Fibroblast of skin of left quadriceps (primary cell): ENCODE results near the gene ATP9A.
A peak's percentile ranks its signal among the peaks of the same experiment; 100 is the strongest.

Experiments used
- DNase-seq, 2 experiments: peaks; one replicate each; pipeline ENCODE4 v3.0.0-alpha.2; 2013; ENCODE audit warnings: low read depth in 2 of 2

ATP9A gene

DNA sequence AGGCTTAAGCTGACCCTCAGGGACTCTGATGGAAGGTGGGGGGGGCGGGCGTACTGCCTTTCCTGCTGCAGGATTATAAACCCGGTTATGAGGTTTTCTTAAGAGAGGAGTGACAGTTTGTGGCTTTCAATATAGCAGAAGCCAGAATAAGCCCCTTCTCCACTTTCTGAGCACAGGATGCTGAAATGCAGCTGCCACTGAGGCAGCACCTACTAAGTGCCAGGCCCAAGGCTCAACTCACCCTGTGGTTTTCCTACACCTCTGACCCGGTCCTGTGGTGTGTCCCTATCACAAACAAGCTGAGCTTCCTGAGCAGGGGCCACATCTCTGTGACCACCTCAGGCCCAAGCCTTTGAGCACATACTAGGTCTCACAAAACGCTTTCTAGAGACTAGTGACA, 166.1 kb downstream of the ATP9A start:
- DNase-seq, result no peak

DNA sequence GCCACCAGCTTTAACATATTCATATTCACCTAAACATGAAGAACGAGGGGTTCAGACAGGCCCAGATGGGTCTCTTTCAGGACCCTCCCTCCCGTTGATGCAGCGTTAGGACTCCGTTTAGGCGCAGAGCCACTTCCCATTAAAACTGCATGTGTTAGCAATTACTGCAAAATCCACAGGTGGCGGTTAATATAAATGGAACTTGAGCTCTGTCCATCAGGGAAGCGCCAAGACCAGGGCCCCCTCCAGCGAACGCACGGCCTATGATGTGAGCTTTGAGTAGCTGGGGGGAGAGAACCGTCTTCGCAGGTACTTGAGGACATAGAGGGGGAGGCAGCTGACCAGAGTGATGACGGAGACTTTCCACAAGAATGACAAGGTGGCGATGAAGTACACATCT, 167.2 kb downstream of the ATP9A start:
- DNase-seq, result no peak

DNA sequence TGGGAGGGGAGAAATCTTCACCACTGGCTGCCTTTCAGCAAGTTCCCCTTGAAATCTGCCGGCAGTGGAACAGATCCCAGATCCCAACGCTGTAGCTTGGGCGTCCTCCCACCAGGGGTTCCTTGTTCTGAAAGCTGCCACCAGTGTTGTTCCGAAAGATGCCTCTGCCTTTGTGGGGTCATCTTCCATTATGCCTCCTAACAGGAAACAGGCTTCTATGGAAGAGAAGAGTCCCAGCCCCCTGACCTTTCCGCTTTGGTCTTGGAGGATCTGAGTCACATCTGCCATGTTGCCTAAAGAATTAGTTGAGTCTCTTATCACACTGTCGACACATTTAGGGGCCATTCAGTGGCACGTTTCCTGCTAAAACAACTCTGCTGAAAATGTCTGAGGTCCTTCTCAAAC, 168.2 kb downstream of the ATP9A start:
- DNase-seq, result no peak

DNA sequence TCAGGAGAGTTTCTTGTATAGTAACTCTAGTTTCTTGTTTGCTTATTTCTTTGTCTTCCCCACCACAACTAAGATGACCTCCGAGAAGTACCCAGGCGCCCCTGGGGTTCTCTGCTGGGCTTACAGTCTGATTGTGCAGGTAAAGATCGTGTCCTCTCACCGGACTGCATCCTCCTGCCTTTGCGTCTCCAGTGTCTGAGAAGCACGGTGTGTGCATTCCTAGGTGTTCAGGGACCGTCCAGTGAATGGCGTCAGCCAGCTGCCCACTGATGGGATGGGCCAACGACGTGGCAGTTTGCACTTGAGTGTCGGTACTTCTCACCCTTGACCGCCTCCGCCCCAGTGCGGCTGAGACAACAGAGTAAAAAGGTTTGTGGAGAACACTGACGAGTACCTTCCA, 169.6 kb downstream of the ATP9A start:
- DNase-seq, result no peak

DNA sequence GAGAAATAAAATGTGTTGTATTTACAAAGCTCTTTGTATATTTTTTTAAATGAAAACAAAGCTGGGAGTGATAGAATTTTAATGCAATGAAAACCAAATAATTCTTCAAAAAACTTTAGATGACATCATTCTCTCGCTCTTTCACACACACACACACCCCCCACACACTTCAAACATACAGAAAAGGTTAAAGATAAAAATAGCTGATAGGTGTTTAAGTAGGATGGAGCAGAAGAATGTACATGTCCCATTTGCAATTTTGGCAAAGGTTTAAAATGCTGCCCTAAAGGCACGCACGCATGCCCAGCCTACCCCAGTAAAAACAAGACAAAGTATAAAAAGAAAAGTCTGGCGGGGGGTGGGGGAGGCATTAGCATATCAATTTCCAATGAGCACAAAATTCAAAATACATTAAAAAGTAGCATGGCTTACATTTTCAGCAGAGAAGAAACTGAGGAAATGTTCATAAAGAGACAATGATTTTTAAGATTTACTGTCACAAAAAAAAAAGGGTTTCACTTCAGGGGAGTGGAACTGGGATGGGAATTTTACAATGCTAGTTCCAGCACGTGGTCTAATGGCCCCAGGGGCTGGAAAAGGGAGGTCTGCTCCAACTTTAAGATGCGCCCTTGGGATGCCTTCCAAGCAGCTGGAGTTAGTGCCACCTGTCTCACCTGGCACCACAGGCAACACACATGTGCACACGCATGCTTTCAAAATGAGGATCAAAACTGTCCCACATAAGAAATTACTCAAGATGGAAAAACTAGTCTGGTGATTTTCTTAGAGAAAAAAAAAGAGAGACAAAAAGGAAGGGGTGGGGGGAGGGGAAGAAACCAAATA, 170.6 kb downstream of the ATP9A start:
- no peak for DNase-seq

DNA sequence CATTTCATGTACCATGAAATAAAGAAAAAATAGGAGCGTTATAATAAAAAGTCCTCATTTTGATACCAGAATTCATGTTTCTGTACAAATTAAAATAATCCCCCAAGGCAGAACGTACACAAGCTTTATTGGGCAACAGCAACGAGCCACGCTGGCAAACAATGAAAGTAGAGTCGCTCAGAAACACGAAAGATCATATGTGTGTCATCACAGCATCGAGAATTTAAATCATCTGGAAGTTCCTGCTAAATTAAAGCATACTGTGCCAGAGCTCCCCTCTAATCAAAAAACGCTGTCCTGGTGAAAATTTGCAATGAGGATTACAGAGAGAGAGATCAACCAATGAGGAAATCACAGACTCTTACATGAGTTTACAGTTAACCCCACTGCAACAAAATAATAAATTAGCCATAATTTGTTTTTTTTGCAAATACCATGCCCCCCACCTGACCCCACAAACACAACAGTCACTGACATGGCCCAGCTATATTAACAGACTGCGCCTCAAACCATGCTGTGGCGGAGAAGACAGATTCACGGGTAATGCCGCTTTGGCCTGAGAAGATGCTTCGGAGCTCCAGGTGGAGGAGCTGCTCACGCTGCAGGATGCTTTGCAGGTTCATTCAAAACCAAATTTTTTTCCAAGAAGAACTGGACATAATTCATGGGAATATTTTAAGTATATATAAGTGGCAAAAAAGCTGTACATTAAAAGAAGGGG, 171.4 kb downstream of the ATP9A start:
- peak; percentile 82 to 86 for DNase-seq

DNA sequence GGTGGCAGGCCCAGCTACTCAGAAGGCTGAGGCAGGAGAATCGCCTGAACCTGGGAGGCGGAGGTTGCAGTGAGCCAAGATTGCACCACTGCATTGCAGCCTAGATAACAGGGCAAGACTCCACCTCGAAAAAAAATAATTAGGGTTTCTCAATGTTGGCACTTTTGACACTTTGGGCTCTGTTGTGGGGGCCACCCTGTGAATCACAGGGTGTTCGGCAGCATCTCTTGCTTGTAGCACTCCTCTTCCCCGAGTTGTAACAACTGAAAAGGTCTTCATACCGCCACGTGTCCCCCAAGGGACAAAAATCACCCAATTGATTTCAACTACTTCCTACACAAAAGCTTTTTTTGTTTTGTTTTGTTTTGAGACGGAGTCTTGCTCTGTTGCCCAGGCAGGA, 172.4 kb downstream of the ATP9A start:
- DNase-seq, result no peak

DNA sequence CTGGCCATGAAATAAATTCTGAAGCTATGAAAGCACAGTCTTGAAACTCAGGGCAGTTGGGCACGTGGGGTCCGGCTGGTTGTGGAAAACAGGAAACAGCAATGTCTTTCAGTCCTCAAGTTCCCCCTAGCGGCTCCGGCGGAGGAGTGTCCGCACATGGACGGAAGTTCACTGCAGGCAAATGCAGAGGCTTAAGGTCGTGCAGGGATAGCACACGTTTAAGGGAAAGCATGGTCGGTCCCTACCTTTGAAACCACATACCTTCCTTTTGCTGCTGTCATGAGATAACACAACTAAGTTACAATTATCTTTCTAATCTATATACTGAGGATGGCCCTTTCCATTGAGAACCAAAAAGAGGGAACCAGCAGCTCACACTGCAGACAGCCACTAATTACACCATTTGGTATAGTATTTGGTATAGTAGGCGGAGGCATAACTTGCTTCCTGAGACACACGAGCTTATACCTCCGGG, 173.1 kb downstream of the ATP9A start:
- DNase-seq, result peak; percentile 64 to 73

DNA sequence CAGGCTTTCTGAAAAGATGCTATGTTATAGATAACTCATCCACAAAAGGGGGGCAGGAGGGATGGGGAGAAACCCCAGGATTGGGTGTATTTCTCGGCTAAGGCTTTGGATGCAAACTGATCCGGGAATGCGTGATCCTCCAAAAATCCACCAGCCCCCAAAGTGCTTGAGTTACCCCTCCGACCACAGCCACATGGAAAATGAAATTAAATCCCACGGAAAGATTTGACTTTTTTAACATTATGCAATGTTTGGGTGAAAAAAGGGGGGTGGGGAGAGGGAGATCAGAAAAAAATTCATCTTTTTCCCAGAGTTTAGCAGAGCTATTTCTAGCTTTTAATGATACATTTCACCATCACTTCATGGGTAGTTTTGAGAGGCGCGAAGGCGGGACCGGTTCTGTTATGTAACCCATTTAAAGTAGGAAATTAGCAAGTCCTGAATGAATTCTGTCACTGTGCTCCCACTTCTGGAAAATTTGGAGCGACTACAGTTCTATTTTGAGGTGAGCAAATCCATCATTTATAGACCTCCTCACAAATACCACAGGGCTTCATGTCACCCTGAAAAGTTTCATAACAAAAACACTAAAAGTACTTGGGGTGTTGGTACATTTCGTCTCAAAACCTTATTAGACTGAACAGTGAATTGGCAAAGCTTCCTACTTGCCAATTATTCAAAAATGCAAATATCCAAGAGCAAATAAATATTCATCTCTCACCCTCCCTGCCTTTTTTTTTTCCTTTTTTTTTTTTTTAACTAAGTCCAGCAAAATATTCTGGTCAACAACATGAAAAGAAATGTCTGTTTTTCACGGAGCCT, 173.7 kb downstream of the ATP9A start:
- no peak for DNase-seq

DNA sequence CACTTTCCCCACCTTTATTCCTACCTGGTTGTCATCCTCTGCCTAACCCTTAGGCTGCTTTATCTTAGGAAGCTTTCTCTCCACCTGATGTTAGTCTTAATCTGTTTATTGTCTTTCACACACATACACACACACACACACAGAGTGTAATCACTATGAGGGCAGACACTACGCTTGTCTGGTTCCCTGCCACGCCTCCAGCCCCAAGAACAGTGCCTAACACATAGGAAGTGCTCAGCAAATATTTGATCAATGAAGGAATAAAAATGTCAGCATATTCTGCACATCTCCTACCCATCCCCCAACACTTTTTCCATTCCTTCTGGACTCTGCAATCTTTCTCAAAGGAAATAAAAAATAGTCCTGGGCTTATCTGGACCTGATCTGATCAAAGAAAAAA, 174.6 kb downstream of the ATP9A start:
- DNase-seq, result no peak

DNA sequence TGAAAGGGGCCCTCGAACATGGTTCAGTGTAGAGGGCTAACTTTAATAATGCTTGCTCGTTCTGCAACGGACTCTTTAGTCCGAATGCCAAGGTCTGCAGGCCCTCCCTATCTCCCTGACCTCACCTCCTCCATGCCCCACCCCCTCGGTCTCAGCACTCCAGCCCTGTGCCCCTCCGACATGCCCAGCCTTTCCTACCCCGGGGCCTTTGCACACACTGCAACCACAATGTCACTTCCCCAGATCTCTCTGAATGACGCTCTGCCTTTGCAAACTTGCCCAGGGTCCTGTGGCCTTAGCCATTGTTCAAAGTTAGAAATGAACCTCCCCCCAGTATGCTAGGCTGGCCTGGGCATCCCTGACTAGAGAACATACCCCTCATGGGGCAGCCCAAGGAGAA, 175.6 kb downstream of the ATP9A start:
- DNase-seq, result no peak

DNA sequence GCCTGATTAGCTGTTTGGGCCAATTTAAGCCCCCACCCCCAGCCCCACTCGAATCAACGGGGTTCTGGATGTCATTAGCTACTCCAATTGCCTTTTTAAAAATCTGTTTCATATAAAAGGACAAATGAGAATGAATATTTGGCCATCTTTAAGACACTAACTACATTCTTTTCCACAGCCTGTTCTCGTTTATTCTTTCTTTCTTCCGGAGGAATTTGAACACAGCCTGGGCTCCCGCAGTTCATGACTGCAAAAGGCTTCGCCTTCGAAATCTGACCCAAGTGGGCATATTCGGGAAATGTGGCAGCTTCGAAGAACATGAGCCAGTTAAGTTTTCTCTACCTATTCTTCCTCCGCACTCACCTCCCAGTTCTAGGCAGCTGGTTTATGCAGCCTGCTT, 176.3 kb downstream of the ATP9A start:
- DNase-seq, result peak in 1 of 2 experiments; percentile 34

DNA sequence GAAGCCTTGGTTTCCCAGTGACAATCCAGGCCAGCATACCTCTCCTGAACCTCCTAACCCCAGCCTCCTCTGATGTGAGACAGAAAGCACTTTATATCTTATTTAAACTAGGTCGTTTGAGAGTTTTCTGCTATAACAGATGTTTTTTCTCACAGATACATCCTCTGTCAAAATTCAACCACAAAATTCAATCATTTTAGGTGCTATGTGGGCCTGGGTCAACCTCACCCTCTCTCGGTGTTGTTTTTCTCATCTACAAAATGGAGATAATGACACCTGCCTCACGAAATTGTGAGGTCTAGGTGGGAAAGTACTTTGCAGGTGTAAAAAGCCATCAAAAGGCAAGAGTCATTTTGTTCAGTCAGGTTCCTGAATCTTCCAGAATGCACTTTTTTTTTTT, 179.4 kb downstream of the ATP9A start:
- no peak for DNase-seq

DNA sequence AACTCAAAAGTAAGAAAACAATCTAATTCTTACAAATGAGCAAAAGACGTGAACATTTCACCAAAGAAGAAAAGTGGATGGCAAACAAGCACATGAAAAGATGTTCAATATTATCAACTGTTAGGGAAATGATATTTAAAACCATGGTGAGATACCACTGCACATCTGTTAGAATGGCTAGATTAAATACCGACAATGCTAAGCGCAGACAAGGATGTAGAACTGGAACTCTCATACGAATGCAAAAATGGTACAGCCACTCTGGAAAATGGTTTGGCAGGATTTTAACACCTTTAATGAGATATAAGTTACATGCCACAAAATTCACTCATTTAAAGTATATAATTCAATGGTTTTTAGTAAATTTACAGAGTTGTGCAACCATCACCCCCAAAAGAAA, 181.0 kb downstream of the ATP9A start:
- no peak for DNase-seq

DNA sequence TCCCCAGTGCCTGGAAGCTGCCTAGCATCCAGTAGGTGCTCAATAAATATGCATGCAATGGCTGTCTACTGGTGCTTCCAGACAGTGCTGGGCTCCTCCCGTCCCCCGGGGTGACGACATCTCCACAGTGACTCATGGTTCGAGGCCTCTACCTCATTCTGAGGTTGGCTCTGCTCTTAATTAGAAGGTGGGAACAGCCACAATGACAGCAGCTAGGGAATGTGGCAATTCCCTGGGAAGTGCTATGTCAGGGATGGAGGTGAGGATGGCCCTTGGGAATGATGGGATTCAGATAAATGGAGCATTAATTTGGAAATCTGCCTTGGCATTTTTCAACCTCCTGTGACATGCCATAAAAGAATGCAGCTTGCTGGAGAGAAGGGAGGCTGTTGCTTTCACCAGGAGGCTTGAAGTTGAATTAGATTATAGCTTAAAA, 182.2 kb downstream of the ATP9A start:
- peak; percentile 99 for DNase-seq

DNA sequence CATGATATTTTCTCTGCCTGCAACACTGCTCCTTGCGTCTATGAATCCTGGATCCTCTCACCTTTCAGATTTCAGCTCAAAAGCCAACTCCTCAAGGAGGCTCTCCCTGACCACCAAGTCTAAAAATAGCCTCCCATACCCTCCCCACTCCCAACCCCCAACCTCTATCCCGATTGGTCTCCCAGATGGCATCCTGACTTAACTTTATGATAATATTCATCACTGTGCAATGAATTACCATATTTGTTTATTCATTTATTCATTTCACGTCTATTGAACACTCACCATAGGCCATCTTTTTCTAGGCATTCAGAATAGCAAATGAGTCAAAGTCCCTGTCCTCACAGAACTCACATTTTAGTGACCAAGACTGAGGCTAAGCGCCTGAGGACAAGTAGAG, 183.0 kb downstream of the ATP9A start:
- DNase-seq, result no peak

DNA sequence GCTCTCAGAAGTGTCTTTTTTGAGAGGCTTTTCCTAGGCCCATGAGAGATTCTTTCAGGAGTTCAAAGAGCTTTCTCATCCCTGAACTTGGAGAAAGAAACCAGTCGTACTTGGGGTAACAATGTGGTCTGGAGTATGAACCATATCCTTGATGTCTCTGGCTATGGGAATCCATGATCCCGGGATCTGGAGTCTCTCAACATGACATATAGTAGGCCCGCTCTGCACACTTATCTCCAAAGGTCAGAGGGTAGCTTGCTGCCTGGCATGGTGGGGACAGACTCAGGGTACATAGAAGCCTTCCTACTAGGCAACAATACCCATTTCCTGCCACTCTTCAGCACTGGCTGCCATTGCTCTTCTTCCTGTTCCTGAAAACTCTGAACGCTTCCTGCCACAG, 183.5 kb downstream of the ATP9A start:
- DNase-seq, result no peak

DNA sequence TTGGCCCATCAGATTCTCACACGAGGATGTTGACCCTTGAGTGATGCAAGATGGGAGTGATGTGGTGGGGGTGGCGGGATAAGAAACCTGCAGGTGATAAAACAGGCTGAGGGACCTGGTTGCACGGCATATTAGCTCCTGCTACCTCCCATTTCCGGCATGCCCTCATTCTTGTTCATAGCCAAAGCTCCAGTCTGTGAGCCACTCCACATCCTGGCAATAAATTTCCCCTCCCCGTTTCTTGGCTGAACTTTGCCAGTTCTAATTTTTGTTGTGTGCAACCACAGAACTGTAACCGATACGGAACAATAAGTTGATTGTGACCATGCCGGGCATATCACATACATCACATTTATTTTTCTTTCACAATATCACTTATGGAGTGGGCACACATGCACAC, 184.1 kb downstream of the ATP9A start:
- DNase-seq, result no peak

DNA sequence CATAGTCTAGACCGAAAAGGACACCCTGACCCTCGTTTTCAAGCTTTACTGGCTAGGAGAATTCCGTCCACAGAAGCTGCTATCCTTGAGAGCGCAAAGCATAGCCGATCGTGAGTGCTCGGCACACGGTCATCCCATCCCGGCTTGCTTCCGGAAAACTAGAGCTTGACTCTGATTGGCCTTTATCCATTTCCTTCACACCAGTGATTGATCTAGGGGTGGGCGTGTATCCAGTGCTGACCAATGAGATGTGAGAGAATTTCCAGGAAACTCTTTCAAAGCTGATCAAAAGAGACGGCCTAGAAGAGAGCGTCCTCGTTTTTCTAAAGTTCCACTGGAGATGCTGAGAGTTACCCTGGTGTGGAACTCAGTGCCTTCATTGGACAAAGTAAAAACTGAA, 184.7 kb downstream of the ATP9A start:
- DNase-seq, result no peak

DNA sequence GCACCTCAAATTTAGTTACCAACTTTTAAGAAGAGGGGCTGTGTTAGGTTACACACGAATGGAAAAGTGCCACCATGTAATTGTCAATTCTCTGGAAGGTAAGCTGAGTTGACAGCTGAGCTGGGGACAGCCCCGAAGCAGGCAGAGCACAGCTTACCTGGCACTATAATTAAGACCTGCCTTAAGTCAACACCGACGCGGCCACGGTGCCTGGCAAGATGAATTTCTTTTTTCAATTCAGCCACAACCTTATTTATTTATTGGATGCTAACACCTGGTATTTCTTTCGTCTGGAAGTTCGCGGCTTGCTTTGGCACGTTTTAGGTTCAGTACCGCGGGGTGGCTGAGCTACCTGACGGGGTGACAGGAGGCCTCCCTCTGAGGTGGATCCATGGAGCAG, 185.1 kb downstream of the ATP9A start:
- no peak for DNase-seq

DNA sequence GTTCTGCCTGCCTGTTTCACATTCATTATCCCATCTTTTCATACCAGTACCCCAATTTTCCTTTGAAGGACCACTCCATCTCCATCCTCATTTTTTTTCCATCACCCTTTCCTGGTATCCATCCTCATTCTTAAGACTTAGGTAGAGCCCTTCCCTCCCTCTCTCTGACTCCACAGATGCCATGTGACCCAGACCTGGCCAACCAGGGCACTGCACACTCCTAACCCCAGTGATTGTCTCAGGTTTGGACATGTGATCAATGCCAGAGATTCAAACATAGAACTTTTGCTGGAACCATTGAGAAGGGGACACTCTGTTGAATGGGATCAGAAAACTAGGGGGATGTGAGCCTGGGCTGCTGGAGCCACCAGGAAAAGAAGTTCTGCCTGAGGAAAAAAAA, 186.6 kb downstream of the ATP9A start:
- DNase-seq, result no peak

DNA sequence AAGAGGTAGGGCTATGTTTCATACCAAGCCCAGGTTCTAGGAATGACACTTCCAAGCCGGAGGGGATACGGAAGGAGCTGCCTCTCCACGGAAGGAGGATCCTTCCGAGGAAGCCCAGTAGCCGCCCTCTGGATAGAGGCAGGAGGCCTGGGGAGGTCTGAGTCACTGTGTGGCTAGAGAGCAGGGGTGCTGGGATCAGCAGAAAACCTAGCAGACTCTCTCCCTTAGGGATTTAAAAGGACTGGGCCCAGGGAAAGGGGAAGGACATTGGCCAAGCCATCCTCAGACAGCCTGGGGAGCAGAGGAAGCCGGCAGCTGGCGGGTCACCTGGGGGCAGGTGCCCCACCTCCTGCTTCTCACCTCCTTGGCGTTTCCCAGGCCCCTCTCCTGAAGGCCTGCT, 189.1 kb downstream of the ATP9A start:
- DNase-seq, result no peak

DNA sequence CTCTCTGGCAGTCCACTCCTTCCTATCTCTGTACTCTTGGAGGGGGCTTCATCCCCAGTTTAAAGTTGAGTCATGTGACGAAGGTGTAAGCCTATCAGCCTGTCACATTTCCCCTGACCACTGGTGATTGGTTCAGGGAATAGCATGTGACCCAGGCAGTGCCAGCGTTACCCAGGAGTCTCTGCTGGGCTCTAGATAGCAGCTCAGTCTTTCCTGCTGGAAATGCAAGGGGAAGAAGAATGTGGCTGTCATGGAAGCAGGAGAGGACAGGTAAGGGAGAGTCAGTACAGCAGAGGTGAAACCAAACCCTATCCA, 190.1 kb downstream of the ATP9A start:
- no peak for DNase-seq
